ENCODE results near the gene INAVA. TPM values are rescaled to one million over a fixed set of nuclear protein-coding genes. Genes with fewer than 3 reads are reported as not detected.

Gene INAVA
- total and polyA plus RNA-seq, 2 of the 13 experiments (the other 11 are each of a cell fraction or from before 2014, with no cell fraction given): 6.0 to 13.5 TPM

DNA sequence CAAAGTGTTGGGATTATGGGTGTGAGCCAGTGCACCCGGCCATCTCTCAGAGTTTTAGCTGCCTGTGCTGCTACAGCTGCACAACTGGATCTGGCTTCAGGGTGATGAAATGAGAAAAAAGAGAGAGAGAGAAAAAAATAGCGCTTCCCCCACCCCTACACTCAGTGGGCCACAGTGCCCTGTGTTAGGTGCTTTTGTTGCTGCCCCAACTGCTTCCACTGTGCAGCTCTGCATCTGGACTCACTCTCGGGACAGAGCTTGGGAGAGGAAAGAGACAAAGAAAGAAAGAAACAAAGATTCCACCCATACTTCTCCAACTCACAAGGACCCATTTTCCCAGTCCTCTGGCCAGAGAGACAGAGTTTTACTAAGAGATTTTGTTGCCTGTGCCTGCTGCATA is 50.4 kb downstream of the INAVA start:
- no peaks in the 10 kb centered on the region for H3K79me2 ChIP-seq (ENCODE audit: insufficient read depth, low read length)
- intact Hi-C loops (cut with micrococcal nuclease; ENCODE audit: unreplicated experiment) (no loop called here), in situ Hi-C loops (cut with HindIII; ENCODE audit: extremely low pct_ligation_motif_present, low pct_unique_long_range_greater_than_20kb) (no loop called here)
- H3K4me1 ChIP-seq (ENCODE audit: insufficient read depth, low read length): no peaks in the 10 kb centered on the region; the same call in 1 of the 2 replicates
- peaks cover 10% of the 10 kb centered on the region for H3K9me3 ChIP-seq (ENCODE audit: low read length)
- TF ChIP-seq ZNF383 (CRISPR knock-in tag; IDR thresholded peaks at IDR 0.05; ENCODE audit: borderline replicate concordance): no peak
- no peak for TF ChIP-seq ZNF546 (CRISPR knock-in tag; conservative IDR thresholded peaks at IDR 0.05)
- TF ChIP-seq, protein P1, sequence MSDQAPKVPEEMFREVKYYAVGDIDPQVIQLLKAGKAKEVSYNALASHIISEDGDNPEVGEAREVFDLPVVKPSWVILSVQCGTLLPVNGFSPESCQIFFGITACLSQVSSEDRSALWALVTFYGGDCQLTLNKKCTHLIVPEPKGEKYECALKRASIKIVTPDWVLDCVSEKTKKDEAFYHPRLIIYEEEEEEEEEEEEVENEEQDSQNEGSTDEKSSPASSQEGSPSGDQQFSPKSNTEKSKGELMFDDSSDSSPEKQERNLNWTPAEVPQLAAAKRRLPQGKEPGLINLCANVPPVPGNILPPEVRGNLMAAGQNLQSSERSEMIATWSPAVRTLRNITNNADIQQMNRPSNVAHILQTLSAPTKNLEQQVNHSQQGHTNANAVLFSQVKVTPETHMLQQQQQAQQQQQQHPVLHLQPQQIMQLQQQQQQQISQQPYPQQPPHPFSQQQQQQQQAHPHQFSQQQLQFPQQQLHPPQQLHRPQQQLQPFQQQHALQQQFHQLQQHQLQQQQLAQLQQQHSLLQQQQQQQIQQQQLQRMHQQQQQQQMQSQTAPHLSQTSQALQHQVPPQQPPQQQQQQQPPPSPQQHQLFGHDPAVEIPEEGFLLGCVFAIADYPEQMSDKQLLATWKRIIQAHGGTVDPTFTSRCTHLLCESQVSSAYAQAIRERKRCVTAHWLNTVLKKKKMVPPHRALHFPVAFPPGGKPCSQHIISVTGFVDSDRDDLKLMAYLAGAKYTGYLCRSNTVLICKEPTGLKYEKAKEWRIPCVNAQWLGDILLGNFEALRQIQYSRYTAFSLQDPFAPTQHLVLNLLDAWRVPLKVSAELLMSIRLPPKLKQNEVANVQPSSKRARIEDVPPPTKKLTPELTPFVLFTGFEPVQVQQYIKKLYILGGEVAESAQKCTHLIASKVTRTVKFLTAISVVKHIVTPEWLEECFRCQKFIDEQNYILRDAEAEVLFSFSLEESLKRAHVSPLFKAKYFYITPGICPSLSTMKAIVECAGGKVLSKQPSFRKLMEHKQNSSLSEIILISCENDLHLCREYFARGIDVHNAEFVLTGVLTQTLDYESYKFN (CRISPR knock-in tag; conservative IDR thresholded peaks at IDR 0.05): no peak
- TF ChIP-seq POGZ (CRISPR knock-in tag; IDR thresholded peaks at IDR 0.05): no peak
- no peak for TF ChIP-seq ZFY (CRISPR knock-in tag; IDR thresholded peaks at IDR 0.05)
- TF ChIP-seq, protein P2, sequence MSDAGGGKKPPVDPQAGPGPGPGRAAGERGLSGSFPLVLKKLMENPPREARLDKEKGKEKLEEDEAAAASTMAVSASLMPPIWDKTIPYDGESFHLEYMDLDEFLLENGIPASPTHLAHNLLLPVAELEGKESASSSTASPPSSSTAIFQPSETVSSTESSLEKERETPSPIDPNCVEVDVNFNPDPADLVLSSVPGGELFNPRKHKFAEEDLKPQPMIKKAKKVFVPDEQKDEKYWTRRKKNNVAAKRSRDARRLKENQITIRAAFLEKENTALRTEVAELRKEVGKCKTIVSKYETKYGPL (CRISPR knock-in tag; IDR thresholded peaks at IDR 0.05): no peak
- TF ChIP-seq ZNF605 (CRISPR knock-in tag; IDR thresholded peaks at IDR 0.05): no peak
- TF ChIP-seq SMYD3 (CRISPR knock-in tag; IDR thresholded peaks at IDR 0.05): no peak
- TF ChIP-seq CAMTA2 (CRISPR knock-in tag; IDR thresholded peaks at IDR 0.05; ENCODE audit: borderline replicate concordance): no peak
- no peak for TF ChIP-seq U2AF1 (optimal IDR thresholded peaks at IDR 0.05; ENCODE audit: low read depth, low read length)
- no peak for TF ChIP-seq ELF3 (CRISPR knock-in tag; IDR thresholded peaks at IDR 0.05)
- no peak for TF ChIP-seq ZNF12 (CRISPR knock-in tag; IDR thresholded peaks at IDR 0.05)
- POLR2A ChIA-PET: no interaction called here
- no peak overlapping the region for H3K4me3 ChIP-seq (replicated peaks in 1 of 3; ENCODE audit: insufficient read depth in 1 of 3, low read depth in 2 of 3, low read length in 3 of 3)
- H4K20me1 ChIP-seq (ENCODE audit: insufficient read depth, low read length): no peaks in the 10 kb centered on the region
- ATAC-seq (no peak), DNase-seq (ENCODE audit: low spot score) (no peak), FAIRE-seq (no peak)
- H3K4me2 ChIP-seq (ENCODE audit: low read depth, low read length): no peak overlapping the region
- WGBS (ENCODE audit: low lambda C conversion rate): 49% methylated on average over 3 of the region's 3 CpGs
- no peaks in the 10 kb centered on the region for H3K36me3 ChIP-seq (replicated peaks in 1 of 2; ENCODE audit: control insufficient read depth in 1 of 2, insufficient read depth in 2 of 2, low read length in 2 of 2)
- H3K27me3 ChIP-seq (ENCODE audit: control insufficient read depth in 1 of 2, insufficient read depth in 2 of 2, low read length in 2 of 2): peaks cover 0 to 5% of the 10 kb centered on the region in 2 experiments; a peak in 2 of 5 replicates
- H3K9ac ChIP-seq (ENCODE audit: insufficient read depth, low read depth, low read length): no peak overlapping the region
- no peak overlapping the region for H3K27ac ChIP-seq (ENCODE audit: extremely low read length, insufficient read depth, low read length)
- no peak overlapping the region for H2AFZ ChIP-seq (ENCODE audit: low read length)
- BruUV-seq (replicated peaks): no TSS peak
- CTCF ChIA-PET (ENCODE audit: low intra/inter-chr PET ratio, low total read pairs): no interaction called here
